Measurements from ENCODE around the gene HDAC9.

Gene HDAC9

DNA sequence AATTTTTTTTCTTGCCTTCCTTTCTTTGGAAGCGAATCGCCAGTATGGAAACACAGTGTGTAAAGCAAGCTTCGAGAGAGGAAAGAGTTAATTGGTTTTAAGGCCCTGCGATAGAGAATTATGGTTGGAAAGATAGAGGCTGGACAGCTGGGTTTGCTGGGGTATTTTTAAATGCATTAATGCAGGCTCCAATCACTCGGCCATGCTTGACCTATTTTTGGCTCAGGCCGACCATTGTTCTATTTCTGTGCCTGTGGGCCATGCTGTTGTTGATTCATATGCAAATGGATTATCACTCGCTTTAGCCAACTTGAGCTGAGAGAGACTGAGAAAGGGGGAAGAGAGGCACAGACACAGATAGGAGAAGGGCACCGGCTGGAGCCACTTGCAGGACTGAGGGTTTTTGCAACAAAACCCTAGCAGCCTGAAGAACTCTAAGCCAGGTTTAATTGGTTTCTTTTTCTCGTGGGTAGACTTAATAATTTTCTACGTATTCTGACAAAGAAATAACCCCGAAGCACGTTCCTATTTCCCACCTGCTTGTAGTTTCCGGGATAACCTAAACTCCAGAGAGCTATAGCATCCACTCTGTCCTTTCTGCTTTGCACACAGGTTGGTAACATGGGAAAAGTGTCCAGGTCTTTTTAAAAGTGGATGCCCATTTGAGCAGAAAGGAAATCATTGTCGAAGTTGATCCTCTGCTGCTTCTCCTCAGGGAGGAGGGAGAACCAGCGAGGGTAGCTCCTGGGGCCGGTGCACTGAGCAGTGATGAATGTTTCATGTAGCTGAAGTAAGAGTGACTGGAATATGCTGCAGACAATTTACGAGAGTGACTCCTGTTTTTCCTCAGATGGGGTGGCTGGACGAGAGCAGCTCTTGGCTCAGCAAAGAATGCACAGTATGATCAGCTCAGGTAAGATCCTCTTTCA is at the start of gene HDAC9:
Gene HDAC9, plus strand, starts transcription at position 338 of the 929 bp plus-strand sequence. Its CDS starts 554 bp downstream, at position 892.
- DNase-seq (ENCODE audit: low spot score), result no peak

GRCh38 chr7:18445916-18446520 is 49.5 kb upstream of the HDAC9 start:
- no peak for DNase-seq (ENCODE audit: low spot score)

DNA sequence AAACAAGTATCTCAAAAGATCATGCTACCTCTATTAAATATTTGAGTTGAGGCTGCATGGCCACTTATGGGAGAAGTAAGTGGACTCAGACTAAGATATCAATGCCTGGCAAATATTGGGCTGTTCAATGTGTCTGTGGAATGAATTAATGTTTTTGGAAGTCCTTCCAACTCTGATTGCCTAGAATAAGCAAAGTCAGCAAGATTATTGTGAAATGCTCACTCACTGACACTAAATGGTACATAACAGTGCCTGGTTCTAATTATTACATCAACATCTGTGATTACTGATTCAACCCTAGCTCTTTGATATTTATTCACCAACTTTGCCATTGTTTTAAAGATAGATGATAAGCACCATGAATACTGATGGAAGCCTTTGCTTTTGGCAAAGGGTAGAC is 45.5 kb upstream of the HDAC9 start:
- DNase-seq (ENCODE audit: low spot score), result no peak

- DNase-seq (ENCODE audit: low spot score), result no peak
Measured at GRCh38 chr7:18455606-18456005, 39.9 kb upstream of the HDAC9 start.

DNA sequence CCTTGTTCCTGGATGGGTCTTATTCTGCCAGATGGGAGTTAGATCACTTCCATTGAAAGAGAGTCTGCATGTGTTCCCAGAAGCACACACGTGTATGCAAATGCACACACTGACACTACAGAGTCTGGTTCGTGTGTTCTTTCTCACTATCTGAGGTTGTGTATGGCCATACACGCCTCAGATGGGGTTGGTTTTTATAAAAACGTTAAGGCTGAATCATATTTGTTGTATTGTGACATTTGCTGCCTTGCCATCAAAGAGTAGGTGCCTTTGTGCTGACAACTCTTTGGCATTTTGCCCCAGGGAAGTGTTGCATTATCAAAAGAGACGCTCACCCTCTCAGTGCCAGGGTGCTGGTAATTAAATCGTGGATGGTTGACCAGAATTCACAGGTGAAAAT is 37.7 kb upstream of the HDAC9 start:
- no peak for DNase-seq (ENCODE audit: low spot score)

DNA sequence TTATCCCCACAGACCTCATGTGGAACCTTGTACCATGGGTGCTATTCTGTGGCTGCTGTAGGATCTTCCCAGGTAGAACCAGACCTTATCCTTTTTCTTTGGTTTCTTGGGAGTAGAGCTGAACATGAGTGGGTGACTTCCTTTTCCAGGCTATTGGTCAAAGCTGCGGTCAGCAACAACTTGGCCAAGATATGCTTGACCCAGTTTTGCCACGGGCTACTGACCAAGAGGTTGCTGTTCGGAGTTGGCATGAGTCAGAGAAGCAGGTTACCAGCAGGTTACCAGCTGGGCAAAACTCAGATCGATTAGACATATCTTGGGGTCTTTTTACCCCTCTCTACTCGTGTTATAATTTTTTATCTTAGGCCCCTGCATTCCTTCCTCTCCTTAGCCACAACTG is 36.7 kb upstream of the HDAC9 start:
- DNase-seq (ENCODE audit: low spot score), result no peak

DNA sequence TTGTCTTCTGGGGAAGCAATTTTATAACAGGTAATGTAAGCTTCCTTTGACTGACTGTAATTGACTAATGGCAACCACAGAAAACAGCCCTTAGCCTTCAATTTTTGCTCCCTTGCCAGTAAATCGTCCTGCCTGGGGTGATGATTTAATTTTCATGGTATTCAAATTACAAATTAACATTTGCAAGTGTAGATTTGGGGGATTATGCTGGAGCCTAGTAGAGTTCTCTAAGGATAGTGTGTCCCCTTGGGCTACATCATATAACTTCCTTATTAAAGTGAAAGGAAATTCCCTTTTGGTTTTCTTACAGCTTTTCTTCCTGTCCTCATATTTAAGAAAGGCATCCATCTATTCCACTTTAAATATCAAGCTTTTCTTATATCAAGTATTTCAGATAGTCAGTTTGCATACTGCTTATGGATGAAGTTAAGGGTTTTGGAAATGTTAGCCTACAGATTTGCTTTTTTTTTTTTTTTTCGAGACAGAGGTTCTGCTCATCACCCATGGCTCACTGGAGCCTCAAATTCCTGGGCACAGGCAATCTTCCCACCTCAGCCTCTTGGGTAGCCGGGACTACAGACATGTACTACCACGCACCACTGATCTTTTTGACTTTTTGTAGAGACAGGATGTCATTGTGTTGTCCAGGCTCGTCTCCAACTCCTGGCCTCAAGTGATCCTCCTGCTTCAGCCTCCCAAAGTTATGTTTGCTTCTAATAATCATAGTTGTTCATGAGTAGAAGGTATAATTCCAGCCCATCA is 35.9 kb upstream of the HDAC9 start:
- DNase-seq (ENCODE audit: low spot score), result no peak

DNA sequence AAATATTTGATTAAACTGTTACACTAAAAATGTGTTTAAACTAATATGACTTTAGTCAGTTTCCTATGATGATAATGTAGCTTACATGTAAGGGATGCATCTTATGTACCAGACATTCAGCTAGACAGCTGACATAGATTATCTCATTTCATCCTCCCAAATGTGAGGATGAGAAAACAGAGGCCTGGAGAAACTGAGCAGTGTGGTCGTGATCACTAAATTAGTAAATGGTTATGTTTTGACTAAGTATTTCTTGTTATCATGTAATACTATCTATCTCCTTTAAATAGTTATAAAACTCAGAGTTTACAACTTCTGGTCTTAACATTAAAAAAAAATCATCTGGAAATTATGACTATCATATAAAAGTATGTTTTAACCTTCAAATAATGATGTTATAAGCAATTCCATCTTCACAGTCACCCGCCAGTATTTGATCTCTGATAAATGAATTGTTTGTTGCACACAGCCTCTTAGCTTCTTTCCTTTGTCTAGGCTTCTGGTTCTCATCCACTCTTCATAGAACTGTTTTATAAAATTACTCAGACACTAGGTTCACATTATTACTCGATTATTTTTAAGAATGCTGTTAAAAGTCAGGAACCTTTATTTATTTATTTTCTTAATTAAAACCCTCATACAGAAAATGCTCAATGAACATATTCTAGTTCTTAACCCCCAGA is 33.6 kb upstream of the HDAC9 start:
- no peak for DNase-seq (ENCODE audit: low spot score)

- DNase-seq (ENCODE audit: low spot score), result no peak
Measured at GRCh38 chr7:18464830-18465229, 30.7 kb upstream of the HDAC9 start.

GRCh38 chr7:18467011-18467410 is 28.5 kb upstream of the HDAC9 start:
- no peak for DNase-seq (ENCODE audit: low spot score)

GRCh38 chr7:18468795-18469194 is 26.8 kb upstream of the HDAC9 start:
- no peak for DNase-seq (ENCODE audit: low spot score)

DNA sequence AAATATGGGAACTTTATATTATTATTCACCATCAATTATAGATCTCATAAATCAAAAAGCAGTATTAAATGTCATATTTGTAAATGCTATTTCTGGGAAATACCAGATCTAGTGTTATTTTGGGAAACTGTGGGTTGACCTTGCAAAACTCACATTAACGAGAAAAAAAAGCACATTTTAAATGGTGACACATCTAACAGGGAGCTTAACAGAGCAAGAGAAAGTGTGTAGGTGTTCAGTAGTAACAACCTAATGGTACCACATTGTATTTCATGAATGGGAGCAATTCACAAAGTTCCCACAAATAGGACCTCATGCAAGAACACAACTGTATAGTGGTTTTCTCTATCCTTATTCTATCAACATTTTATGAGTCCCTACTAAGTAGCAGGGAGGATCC is 26.2 kb upstream of the HDAC9 start:
- DNase-seq (ENCODE audit: low spot score), result no peak

GRCh38 chr7:18471476-18472160 is 23.9 kb upstream of the HDAC9 start:
- no peak for DNase-seq (ENCODE audit: low spot score)

- no peak for DNase-seq (ENCODE audit: low spot score)
Measured at GRCh38 chr7:18472161-18472483, 23.4 kb upstream of the HDAC9 start.

DNA sequence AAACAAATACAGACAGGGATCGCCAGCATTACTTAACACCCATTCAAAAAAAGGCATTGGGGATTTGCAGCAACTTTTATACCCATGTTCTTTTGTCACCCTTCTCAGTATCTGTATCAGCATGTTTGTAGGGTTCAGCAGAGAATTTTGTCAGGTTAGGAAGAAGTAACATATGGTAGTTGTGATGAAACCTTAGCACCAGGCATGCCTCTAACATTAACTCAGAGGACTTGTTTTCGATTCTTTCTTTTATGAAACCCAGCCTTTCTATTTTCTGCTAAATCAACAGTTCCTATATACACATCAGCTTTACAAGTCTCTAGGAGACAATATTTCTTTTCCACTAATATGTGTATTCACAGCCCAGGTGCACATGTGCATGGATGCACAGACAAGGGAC is 22.4 kb upstream of the HDAC9 start:
- no peak for DNase-seq (ENCODE audit: low spot score)

- no peak for DNase-seq (ENCODE audit: low spot score)
Measured at GRCh38 chr7:18474944-18475343, 20.6 kb upstream of the HDAC9 start.

DNA sequence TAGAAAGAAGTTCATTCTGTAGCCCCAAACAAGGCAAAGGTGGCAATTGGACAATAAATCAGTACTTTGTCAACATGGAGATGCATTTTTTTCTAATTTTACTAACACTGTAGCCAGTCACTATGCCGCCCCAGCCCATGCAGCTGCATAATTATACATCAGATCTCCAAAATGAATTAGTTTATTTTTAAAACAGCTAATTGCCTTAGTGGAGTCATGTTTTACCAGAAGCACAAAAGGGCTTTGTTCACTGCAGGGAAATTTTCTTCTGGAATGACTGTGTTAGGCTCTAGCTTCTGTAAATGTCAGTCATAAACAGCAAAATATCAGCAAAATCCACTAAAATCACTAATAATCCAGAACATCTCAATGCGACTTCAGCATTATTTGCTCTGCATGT is 20.1 kb upstream of the HDAC9 start:
- DNase-seq (ENCODE audit: low spot score), result no peak

GRCh38 chr7:18481776-18482175 is 13.8 kb upstream of the HDAC9 start:
- no peak for DNase-seq (ENCODE audit: low spot score)

DNA sequence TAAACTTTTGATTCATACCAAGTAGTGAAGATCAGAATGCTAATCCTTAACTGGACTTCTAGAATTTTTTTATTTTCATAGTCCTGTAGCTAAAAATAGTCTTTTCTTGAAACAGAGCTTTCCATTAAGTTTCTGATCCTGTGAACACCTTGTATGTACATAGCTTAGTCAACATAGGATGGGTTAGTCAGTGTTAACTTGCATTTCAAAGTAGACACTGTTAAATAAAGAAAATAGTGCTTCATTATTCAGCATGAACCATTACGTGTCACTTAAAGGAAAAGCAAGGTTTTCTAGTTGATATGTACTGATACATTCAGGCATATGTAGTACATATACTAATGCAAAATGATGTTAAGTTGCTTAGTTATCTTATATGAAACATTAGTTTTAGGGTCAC is 7.5 kb upstream of the HDAC9 start:
- DNase-seq (ENCODE audit: low spot score), result no peak

- DNase-seq (ENCODE audit: low spot score), result no peak
Measured at GRCh38 chr7:18489624-18490023, 5.9 kb upstream of the HDAC9 start.

DNA sequence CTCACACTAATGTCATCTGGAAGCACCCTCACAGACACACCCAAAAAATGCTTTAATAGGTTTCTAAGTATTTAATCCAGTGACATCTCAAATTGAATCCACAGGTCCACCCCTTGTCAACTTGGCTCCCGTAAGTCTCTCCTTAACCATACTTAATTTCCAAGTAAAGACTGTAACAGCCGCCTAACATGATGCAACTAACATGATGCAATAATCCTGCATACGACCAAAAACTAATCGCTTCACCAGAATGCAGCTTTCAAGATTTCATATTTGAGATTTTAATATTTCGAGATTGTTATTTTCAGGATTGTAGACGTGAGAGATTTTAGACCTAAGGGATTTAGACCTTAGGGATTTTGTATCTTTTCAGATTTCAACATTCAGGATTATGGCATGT is 3.7 kb upstream of the HDAC9 start:
- no peak for DNase-seq (ENCODE audit: low spot score)

GRCh38 chr7:18494406-18494805 is 1.1 kb upstream of the HDAC9 start:
- DNase-seq (ENCODE audit: low spot score), result no peak
